WI38 (cell line): ENCODE results near the gene ZNF598.
A peak's percentile ranks its signal among the peaks of the same experiment; 100 is the strongest.

Experiments used
- H3K4me3 ChIP-seq: 2 replicates; pipeline ENCODE4 v1.5.1; 2011; ENCODE audit warnings: low read depth, mild to moderate bottlenecking, control low read depth, low read length
- TF ChIP-seq, protein P1 (sequence below): IDR thresholded peaks from 2 replicates; pipeline ENCODE4 v1.5.1; 2012; ENCODE audit warnings: low read depth, mild to moderate bottlenecking, control low read depth, low read length

Gene ZNF598

GRCh38 chr16:2040041-2040786 lies 30.6 kb upstream of the ZNF598 start:
- no peak overlapping the region for H3K4me3 ChIP-seq
- TF ChIP-seq, protein P1, sequence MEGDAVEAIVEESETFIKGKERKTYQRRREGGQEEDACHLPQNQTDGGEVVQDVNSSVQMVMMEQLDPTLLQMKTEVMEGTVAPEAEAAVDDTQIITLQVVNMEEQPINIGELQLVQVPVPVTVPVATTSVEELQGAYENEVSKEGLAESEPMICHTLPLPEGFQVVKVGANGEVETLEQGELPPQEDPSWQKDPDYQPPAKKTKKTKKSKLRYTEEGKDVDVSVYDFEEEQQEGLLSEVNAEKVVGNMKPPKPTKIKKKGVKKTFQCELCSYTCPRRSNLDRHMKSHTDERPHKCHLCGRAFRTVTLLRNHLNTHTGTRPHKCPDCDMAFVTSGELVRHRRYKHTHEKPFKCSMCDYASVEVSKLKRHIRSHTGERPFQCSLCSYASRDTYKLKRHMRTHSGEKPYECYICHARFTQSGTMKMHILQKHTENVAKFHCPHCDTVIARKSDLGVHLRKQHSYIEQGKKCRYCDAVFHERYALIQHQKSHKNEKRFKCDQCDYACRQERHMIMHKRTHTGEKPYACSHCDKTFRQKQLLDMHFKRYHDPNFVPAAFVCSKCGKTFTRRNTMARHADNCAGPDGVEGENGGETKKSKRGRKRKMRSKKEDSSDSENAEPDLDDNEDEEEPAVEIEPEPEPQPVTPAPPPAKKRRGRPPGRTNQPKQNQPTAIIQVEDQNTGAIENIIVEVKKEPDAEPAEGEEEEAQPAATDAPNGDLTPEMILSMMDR: no peak

DNA sequence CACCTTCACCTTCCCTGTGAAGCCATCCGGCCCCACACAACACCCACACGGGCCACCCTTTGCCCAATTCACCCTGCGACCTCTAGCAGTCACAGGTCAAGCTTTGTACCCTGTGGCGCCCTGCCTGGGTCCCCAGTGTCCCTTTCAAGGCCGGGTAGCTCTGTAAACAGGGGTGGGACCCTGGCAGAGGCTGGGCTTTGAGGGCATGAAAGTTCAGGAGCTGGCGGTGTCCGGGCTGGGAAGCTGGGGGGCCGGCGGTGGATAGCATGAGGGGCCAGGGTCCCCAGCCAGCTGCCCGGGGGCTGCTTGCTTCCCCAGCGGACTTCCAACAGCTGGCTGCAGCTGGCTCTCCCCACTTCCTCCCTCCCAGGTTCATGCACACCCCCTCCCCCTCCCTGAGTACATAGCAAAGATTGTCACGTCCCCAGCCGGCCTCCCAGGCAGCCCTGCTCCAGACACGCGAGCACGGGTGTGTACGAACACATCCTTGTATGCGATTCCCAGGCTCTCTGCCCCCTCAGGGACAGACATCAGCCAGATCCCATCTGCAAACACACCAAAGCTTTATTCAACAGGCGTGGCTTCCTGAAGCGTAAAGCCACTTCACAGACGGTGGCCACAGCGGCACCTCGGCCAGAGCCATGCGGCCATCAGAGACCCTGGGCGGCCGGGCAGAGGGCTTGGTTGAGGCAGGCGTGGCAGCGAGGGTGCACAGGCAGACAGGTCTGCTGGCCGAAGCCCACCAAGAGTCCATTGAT lies 29.8 kb upstream of the ZNF598 start:
- H3K4me3 ChIP-seq: no peak overlapping the region
- TF ChIP-seq, protein P1: no peak

DNA sequence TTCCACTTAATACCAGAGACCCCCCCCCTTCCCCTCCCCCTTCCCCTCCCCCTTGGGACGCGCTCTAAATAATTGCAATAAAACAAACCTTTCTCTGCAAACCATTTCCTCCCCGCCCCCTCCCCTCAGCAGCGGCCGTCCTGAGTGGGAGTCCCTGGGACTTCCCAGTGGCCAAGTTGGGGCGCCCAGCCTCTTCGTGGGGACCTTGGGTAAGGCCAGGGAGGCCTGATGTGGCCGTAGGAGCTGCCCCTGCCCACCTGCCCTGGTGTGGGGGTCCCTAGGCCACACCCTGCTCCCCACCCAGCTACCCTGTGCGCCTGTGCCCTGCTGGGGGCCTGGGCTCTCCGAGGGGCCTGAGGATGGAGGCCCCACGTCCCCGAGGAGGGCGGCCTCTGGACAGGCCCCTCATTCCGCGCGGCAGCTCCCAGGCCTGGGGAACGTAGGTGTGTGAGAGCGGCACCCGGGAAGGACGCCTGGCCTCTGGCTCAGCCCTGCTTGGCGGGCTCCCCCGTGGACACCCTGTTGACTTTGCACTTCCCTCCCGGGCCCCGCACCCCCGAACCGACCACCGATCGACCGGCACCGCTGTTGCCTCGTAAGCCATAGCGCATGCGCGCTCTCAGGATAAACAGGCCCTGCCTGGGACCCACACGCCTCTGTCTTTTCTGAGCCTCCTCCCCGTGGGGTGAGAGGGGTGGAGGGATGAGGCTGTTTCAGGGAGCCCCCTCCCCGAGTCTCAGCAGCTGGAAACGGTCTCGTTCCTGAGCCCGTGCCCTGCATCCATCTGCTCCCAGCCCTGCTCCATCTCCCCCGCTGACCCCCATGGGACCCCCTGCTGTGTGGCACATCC lies 29.0 kb upstream of the ZNF598 start:
- no peak overlapping the region for H3K4me3 ChIP-seq
- TF ChIP-seq, protein P1: no peak

- H3K4me3 ChIP-seq: no peak overlapping the region
- TF ChIP-seq, protein P1: no peak
Observed at GRCh38 chr16:2037647-2038381, 28.2 kb upstream of the ZNF598 start.

DNA sequence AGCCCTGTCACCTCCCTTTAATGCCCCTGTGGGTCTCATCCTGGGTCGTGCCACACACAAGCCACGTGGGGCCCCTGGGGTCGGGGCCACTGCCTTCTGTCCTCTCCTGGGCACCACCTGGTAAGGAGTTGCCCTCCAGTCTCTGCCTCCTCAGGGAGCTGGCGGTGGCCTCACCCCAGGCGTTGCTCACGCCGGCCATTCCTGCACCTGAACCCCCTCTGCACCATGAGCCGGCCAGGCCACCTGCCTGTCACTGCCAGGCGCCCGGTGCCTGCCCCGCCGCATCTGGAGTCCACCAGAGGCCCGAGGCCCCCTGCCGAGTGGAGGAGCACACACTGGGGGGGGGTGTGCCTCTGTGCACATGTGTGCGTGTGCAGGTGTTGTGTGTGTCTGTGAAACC lies 27.5 kb upstream of the ZNF598 start:
- no peak overlapping the region for H3K4me3 ChIP-seq
- TF ChIP-seq, protein P1: no peak

DNA sequence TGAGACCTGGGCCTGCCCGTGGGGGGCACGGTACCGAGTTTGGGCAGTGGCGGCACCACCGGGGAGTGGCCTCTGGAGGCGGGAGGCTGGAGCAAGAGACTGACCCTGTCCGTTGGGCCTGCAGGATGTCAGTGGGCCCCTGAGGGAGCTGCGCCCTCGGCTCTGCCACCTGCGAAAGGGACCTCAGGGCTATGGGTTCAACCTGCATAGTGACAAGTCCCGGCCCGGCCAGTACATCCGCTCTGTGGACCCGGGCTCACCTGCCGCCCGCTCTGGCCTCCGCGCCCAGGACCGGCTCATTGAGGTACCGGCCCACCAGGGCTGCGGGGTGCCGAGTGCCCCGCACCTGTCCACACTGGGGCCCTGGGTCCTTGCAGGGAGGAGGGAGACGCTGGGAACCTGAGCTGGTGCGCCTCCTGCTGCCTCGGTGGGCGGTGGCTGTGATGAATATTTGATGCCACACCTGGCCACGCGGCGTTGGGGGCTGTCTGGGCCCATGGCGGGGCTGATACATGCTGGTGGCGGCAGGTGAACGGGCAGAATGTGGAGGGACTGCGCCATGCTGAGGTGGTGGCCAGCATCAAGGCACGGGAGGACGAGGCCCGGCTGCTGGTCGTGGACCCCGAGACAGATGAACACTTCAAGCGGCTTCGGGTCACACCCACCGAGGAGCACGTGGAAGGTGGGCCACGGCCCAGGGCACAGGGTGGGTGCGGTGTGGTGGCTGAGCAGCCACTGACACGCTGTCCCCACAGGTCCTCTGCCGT lies 26.8 kb upstream of the ZNF598 start:
- H3K4me3 ChIP-seq: peak overlapping the region; percentile 27
- TF ChIP-seq, protein P1: no peak
